ENCODE data around the gene LCP2. TPM values are rescaled to one million over a fixed set of nuclear protein-coding genes. Genes with fewer than 3 reads are reported as not detected.

Gene LCP2
- total and polyA plus RNA-seq, 8 donors, result 7.0 to 110 (median 9.5) TPM

DNA sequence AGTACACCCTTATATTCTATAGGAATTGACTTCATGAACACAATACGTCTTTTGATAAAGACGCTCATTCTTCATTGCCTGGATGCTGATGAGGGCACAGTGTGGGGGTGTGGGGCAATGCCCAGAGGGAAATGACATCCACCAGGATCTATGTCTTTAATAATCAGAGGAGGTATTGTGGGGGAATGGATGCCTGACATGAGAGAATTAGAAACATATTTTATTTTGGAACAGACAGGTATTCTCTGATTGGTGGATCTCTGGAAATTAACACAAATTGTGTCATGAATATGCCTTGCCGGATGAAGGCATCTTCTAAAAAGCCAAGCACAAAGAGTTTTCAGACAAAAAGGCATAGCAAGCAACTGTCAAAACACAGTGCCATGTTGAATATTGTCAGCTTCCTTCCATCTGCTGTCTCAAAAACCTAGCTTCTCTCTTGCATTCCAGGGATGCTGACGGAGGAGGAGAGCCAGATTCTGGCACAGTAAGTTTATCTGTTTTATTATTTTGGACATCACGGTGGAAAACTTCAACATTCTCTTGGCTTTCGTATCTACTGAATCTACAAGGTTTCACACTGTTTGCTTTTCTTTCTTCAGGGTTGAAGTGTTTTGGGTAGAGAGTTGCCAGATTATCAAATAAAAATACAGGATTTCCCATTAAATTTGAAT lies 68.7 kb downstream of the LCP2 start:
- Histone ChIP-seq H3K27ac (no peak overlapping the region), H3K4me3 (no peak overlapping the region), H3K36me3 (peaks cover 0 to 7% of the 10 kb centered on the region in 2 donors), H3K27me3 (no peaks in the 10 kb centered on the region), H3K4me1 (no peaks in the 10 kb centered on the region), H3K9me3 (no peaks in the 10 kb centered on the region)
- DNase-seq, result no peak
- intact Hi-C loops (cut with DNase I), result loop anchor here in 1 of 2 donors (5.0 to 10.0 kb wide), 2 partner anchors 193 to 406 kb away; no protein-coding TSS in a partner anchor
- ATAC-seq, result no peak
- TF ChIP-seq, protein P1, sequence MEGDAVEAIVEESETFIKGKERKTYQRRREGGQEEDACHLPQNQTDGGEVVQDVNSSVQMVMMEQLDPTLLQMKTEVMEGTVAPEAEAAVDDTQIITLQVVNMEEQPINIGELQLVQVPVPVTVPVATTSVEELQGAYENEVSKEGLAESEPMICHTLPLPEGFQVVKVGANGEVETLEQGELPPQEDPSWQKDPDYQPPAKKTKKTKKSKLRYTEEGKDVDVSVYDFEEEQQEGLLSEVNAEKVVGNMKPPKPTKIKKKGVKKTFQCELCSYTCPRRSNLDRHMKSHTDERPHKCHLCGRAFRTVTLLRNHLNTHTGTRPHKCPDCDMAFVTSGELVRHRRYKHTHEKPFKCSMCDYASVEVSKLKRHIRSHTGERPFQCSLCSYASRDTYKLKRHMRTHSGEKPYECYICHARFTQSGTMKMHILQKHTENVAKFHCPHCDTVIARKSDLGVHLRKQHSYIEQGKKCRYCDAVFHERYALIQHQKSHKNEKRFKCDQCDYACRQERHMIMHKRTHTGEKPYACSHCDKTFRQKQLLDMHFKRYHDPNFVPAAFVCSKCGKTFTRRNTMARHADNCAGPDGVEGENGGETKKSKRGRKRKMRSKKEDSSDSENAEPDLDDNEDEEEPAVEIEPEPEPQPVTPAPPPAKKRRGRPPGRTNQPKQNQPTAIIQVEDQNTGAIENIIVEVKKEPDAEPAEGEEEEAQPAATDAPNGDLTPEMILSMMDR (IDR thresholded peaks at IDR 0.05), result no peak

DNA sequence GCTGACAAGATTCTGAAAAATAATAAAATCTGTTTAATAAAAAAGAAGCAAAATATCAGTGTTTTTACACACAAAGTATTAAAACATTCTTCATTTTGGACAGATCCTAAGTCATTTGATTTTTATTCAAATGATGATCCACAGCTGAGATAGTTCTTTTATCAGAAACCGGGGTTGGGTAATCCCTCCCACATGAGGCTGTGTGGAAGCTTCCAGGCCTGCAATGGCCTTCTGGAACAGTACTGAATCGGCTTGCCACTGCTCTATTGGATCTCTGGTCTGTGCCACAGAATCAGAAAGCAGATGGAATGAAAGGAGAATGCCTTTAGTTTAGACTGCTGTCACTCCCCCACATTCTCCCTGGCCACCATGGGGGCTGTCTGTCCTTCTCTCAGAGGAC lies 70.9 kb downstream of the LCP2 start:
- no peaks in the 10 kb centered on the region for H3K36me3 ChIP-seq
- TF ChIP-seq, protein P1 (IDR thresholded peaks at IDR 0.05), result no peak
- H3K9me3 ChIP-seq, result no peaks in the 10 kb centered on the region
- intact Hi-C loops (cut with DNase I), result loop anchor here in 1 of 2 donors (5.0 to 10.0 kb wide), 2 partner anchors 196 to 408 kb away; no protein-coding TSS in a partner anchor
- no peak overlapping the region for H3K4me3 ChIP-seq
- H3K27me3 ChIP-seq, result no peaks in the 10 kb centered on the region
- H3K27ac ChIP-seq, result no peak overlapping the region
- ATAC-seq (no peak), DNase-seq (no peak)
- H3K4me1 ChIP-seq, result no peaks in the 10 kb centered on the region

DNA sequence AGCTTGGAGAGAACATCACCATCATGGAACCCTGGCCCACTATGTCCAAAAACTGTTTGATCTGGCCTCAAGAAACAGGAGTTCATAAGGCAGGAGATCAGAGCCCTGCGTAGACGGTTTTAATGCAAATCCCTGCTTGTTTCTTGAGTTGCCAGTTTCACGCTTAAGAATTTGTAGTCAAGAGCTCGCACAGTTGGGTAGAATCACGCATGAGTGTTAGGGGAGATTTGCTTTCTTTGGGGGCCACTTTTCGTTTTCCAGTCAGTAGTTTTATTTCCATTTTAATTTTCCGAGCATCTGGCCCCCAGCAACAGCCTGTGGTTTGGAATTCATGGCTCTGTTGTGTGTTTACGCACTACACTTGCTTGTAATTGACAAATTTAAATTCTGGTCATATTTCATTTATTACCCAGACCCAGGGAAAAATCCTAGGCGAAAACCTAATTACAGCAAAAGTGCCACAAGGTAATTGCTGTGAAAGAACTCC lies 71.4 kb downstream of the LCP2 start:
- no peak for ATAC-seq
- Histone ChIP-seq H3K36me3 (no peaks in the 10 kb centered on the region), H3K27ac (no peak overlapping the region), H3K27me3 (no peaks in the 10 kb centered on the region), H3K4me1 (no peaks in the 10 kb centered on the region), H3K9me3 (no peaks in the 10 kb centered on the region), H3K4me3 (no peak overlapping the region)
- TF ChIP-seq, protein P1 (IDR thresholded peaks at IDR 0.05), result no peak
- no peak for DNase-seq
- intact Hi-C loops (cut with DNase I), result loop anchor here in 1 of 2 donors (5.0 to 10.0 kb wide), 2 partner anchors 196 to 409 kb away; no protein-coding TSS in a partner anchor

DNA sequence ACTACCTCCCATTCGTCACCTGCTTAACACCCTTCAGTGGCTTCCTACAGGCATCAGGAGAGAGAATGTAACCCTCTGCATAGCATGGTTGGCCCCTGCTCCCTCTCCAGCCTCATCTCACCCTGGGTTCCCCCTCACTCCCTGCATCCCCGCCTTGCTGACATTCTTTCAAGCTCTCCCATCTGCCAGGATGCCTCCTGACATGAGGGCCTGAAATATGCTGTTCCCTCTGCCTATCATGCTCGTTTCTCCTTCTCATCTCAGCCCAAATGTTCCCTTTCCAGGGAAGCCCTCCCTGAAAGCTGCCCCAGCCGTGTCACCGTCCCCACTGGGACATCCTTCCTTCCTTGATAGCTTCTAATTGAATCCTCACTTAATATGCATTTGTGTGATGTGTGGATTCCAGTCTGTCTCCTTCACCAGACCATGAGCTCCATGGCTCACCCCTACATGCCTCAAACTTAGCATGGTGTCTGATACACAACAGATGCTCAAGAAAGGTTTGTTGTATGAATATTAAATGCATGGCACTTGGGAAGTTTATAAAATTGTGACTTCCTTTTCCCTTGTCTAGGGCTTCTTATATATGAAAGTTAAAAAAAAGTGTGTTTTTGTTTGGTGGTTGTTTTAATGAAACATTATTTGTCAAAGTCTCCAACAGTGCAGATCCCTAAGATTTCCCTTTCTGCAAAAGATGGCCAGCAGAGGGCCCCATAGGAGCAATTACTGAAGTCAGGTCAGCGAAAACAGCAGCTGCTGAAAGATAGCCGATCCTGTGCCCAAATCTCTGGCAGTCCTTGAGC lies 72.0 kb downstream of the LCP2 start:
- no peak overlapping the region for H3K27ac ChIP-seq
- peak; percentile 87 for ATAC-seq
- intact Hi-C loops (cut with DNase I), result loop anchor here in 1 of 2 donors (5.0 to 10.0 kb wide), 2 partner anchors 197 to 409 kb away; no protein-coding TSS in a partner anchor

More for the DNA sequence above, 72.0 kb downstream of the LCP2 start:
- DNase-seq, result peak in 3 of 4 donors; percentile 63 to 79 (median 65)
- no peaks in the 10 kb centered on the region for H3K36me3 ChIP-seq
- no peak overlapping the region for H3K4me3 ChIP-seq
- TF ChIP-seq, protein P1 (IDR thresholded peaks at IDR 0.05), result peak; percentile 74 to 78
- H3K9me3 ChIP-seq, result no peaks in the 10 kb centered on the region
- no peaks in the 10 kb centered on the region for H3K4me1 ChIP-seq
- H3K27me3 ChIP-seq, result no peaks in the 10 kb centered on the region

Measured in left lung (tissue), 10 donors.